H1 (cell line): ENCODE data around the gene C7orf57. TPM values are rescaled to one million over a fixed set of nuclear protein-coding genes. Genes with fewer than 3 reads are reported as not detected.

Source experiments
- CTCF ChIA-PET: fragments of 300-600 bp; sonication (Branson Sonifier 250); formaldehyde crosslinking; loops from one replicate; lab custom pipeline; 2021; ENCODE audit not compliant: partially characterized antibody; lab: Charles Lee
- POLR2A ChIA-PET: fragments of 300-600 bp; sonication (Branson Sonifier 250); formaldehyde crosslinking; loops from one replicate; lab custom pipeline; 2021; ENCODE audit warnings: inconsistent platforms; ENCODE audit not compliant: partially characterized antibody; lab: Charles Lee
- DNase-seq, 2 experiments: peaks; one replicate each; pipeline versions ENCODE4 v3.0.0 to v3.0.0-alpha.2; 2010 to 2022; ENCODE audit warnings: low spot score in 2 of 2, low read depth in 1 of 2, mixed read lengths in 1 of 2
- FAIRE-seq: peaks from 2 replicates; lab custom pipeline; 2011; peaks lifted over from hg19 to GRCh38; lab: Jason Lieb, UNC
- H2AFZ ChIP-seq: 2 replicates; pipeline ENCODE4 v1.8.1; 2012; ENCODE audit warnings: low read length, inconsistent platforms
- H2AK5ac ChIP-seq: 2 replicates; pipeline ENCODE4 v1.6.1; 2013; ENCODE audit warnings: low read depth, low read length
- H2BK120ac ChIP-seq: replicated peaks from 2 replicates; pipeline ENCODE3; 2013; ENCODE audit warnings: low read depth, low read length, inconsistent platforms
- H2BK12ac ChIP-seq: 2 replicates; pipeline ENCODE4 v1.6.1; 2013; ENCODE audit warnings: low read depth, low read length
- H2BK15ac ChIP-seq: 2 replicates; pipeline ENCODE4 v1.6.1; 2013; ENCODE audit warnings: low read length
- H2BK20ac ChIP-seq: 2 replicates; pipeline ENCODE4 v1.6.1; 2013; ENCODE audit warnings: low read length
- H2BK5ac ChIP-seq: 2 replicates; pipeline ENCODE4 v1.6.1; 2013; ENCODE audit warnings: low read depth, low read length
- H3K14ac ChIP-seq: 2 replicates; pipeline ENCODE4 v1.6.1; 2013; ENCODE audit warnings: inconsistent platforms; ENCODE audit not compliant: insufficient read length
- H3K18ac ChIP-seq: 2 replicates; pipeline ENCODE4 v1.6.1; 2013; ENCODE audit warnings: low read length; ENCODE audit errors: extremely low read depth
- H3K23ac ChIP-seq: 2 replicates; pipeline ENCODE4 v1.6.1; 2013; ENCODE audit warnings: inconsistent platforms; ENCODE audit not compliant: insufficient read length
- H3K23me2 ChIP-seq: 2 replicates; pipeline ENCODE4 v1.6.1; 2013; ENCODE audit warnings: low read depth, low read length
- H3K27ac ChIP-seq: 2 replicates; pipeline ENCODE4 v1.6.1; 2011; ENCODE audit warnings: low read depth, low read length, inconsistent platforms
- H3K27me3 ChIP-seq, 4 experiments: replicated peaks in 1 of 4; 1 replicate in 1 of 4; 2 replicates in 3 of 4; pipeline versions ENCODE4 v1.6.1 to v1.8.1; 2011 to 2013; ENCODE audit warnings: low read length in 3 of 4, mild to moderate bottlenecking in 3 of 4, inconsistent platforms in 2 of 4, mixed read lengths in 2 of 4, moderate library complexity in 1 of 4; ENCODE audit not compliant: control insufficient read depth in 3 of 4, insufficient read depth in 3 of 4; ENCODE audit errors: extremely low read depth in 1 of 4
- H3K36me3 ChIP-seq, 4 experiments: 2 replicates each; pipeline versions ENCODE4 v1.6.1 to v1.8.1; 2011 to 2013; ENCODE audit warnings: mild to moderate bottlenecking in 4 of 4, low read length in 3 of 4, moderate library complexity in 2 of 4, control low read depth in 1 of 4, inconsistent platforms in 1 of 4; ENCODE audit not compliant: insufficient read depth in 4 of 4, control insufficient read depth in 2 of 4
- H3K4ac ChIP-seq: replicated peaks from 2 replicates; pipeline ENCODE3; 2013; ENCODE audit warnings: low read length, low read depth, mixed read lengths, inconsistent platforms; ENCODE audit not compliant: insufficient read length
- H3K4me1 ChIP-seq, 4 experiments: replicated peaks in 1 of 4; 1 replicate in 1 of 4; 2 replicates in 3 of 4; pipeline versions ENCODE4 v1.6.1 to v1.8.1; 2011 to 2013; ENCODE audit warnings: low read length in 3 of 4, inconsistent platforms in 2 of 4, mixed read lengths in 1 of 4; ENCODE audit not compliant: insufficient read depth in 4 of 4, control insufficient read depth in 3 of 4
- H3K4me2 ChIP-seq, 2 experiments: 2 replicates each; pipeline versions ENCODE4 v1.6.1 to v1.8.1; 2011 to 2013; ENCODE audit warnings: low read depth in 2 of 2, low read length in 2 of 2, control low read depth in 1 of 2, inconsistent platforms in 1 of 2, mild to moderate bottlenecking in 1 of 2; ENCODE audit not compliant: insufficient read depth in 1 of 2
- H3K4me3 ChIP-seq, 4 experiments: fragments of 200-600, 300-600 bp in 1 of 4; sonication (generic), shearing (Covaris generic), sonication (Bioruptor Twin) in 1 of 4; 2 replicates each; pipeline versions ENCODE4 v1.5.1 to v1.8.1; 2011 to 2016; ENCODE audit warnings: low read length in 4 of 4, low read depth in 3 of 4, control low read depth in 2 of 4, inconsistent platforms in 2 of 4, mild to moderate bottlenecking in 2 of 4, mixed read lengths in 1 of 4, moderate library complexity in 1 of 4; ENCODE audit not compliant: insufficient read depth in 2 of 4; ENCODE audit errors: extremely low read depth in 1 of 4
- H3K56ac ChIP-seq: replicated peaks from 2 replicates; pipeline ENCODE3; 2013; ENCODE audit warnings: low read depth, mild to moderate bottlenecking, mixed read lengths, low read length, inconsistent platforms; ENCODE audit not compliant: insufficient read length
- H3K79me1 ChIP-seq: 2 replicates; pipeline ENCODE4 v1.6.1; 2013; ENCODE audit warnings: low read depth, low read length, control low read depth
- H3K79me2 ChIP-seq, 2 experiments: 2 replicates each; pipeline versions ENCODE4 v1.6.1 to v1.8.1; 2012 to 2013; ENCODE audit warnings: low read length in 2 of 2, mild to moderate bottlenecking in 2 of 2, inconsistent platforms in 1 of 2; ENCODE audit not compliant: insufficient read depth in 2 of 2, control insufficient read depth in 1 of 2
- H3K9ac ChIP-seq, 4 experiments: replicated peaks in 1 of 4; 1 replicate in 1 of 4; 2 replicates in 3 of 4; pipeline versions ENCODE4 v1.6.1 to v1.8.1; 2011 to 2013; ENCODE audit warnings: low read depth in 3 of 4, low read length in 3 of 4, control low read depth in 2 of 4, mild to moderate bottlenecking in 2 of 4, moderate library complexity in 2 of 4, inconsistent platforms in 1 of 4; ENCODE audit errors: extremely low read depth in 1 of 4
- H3K9me3 ChIP-seq, 2 experiments: 2 replicates each; pipeline versions ENCODE4 v1.6.1 to v1.8.1; 2012 to 2013; ENCODE audit warnings: mild to moderate bottlenecking in 2 of 2, moderate library complexity in 2 of 2, control low read depth in 1 of 2, inconsistent platforms in 1 of 2, low read depth in 1 of 2, low read length in 1 of 2, mixed read lengths in 1 of 2; ENCODE audit not compliant: insufficient read depth in 2 of 2
- H4K20me1 ChIP-seq, 2 experiments: replicated peaks in 1 of 2; 2 replicates each; pipeline versions ENCODE3 to v1.8.1; 2011 to 2013; ENCODE audit warnings: inconsistent platforms in 2 of 2, low read length in 2 of 2, mild to moderate bottlenecking in 1 of 2; ENCODE audit not compliant: insufficient read depth in 2 of 2, control insufficient read depth in 1 of 2
- H4K5ac ChIP-seq: 2 replicates; pipeline ENCODE4 v1.6.1; 2013; ENCODE audit warnings: low read length, low read depth, mixed read lengths, inconsistent platforms; ENCODE audit not compliant: insufficient read length
- H4K8ac ChIP-seq: 2 replicates; pipeline ENCODE4 v1.8.0; 2013; ENCODE audit warnings: mild to moderate bottlenecking, moderate library complexity, low read length, inconsistent platforms; ENCODE audit not compliant: insufficient read depth; ENCODE audit errors: extremely low read depth
- H4K91ac ChIP-seq: replicated peaks from 2 replicates; pipeline ENCODE3; 2013; ENCODE audit warnings: low read length, mixed read lengths, inconsistent platforms; ENCODE audit not compliant: insufficient read length
- RNF2 ChIP-seq: fragments of 200-900, 300-1000 bp; sonication (generic); IDR thresholded peaks from 2 replicates; pipeline ENCODE4 v1.7.1; 2016; ENCODE audit warnings: borderline replicate concordance, low read depth, mild to moderate bottlenecking, antibody characterized with exemption, low read length; ENCODE audit not compliant: poor library complexity, severe bottlenecking; ENCODE audit errors: missing control alignments
- WGBS, 2 experiments: shearing (Covaris generic) in 1 of 2; methylation state at CpG; one replicate each; pipeline versions ENCODE4 v1.1.6 to v1.1.7; 2013 to 2015; ENCODE audit warnings: low lambda C conversion rate in 2 of 2, mixed read lengths in 2 of 2, inconsistent platforms in 1 of 2, low coverage in 1 of 2, missing lambda C conversion rate in 1 of 2; ENCODE audit not compliant: insufficient replicate concordance in 2 of 2, insufficient coverage in 1 of 2, insufficient read length in 1 of 2; ENCODE audit errors: extremely low coverage in 1 of 2, missing lambda C conversion rate in 1 of 2; 5-methylcytosine and 5-hydroxymethylcytosine counted together
- polyA plus RNA-seq, 7 experiments: library from polyadenylated mRNA; depleted of rRNA in 3 of 7; stranded (reverse) in 5 of 7; unstranded in 2 of 7; fragments of >200 nt in 5 of 7; fragments of 200-250 nt in 2 of 7; gene quantifications; 1 replicate in 5 of 7; 2 replicates in 1 of 7; 4 replicates in 1 of 7; pipeline versions ENCODE4 v1.2.1 to v1.2.3, GENCODE V29; 2011 to 2013; ENCODE audit warnings: missing spikeins in 2 of 7, mixed read lengths in 2 of 7
- total RNA-seq: library from RNA; stranded (reverse); fragmentation: NEBNext Ultra II Directional; extraction: Animal tissue kit (Norgen Biotek cat#: 25700); gene quantifications from 2 replicates; pipeline ENCODE4 v1.2.1, GENCODE V29; 2021

The C7orf57 gene
- total and polyA plus RNA-seq, 2 of the 8 experiments (the other 6 are each of a cell fraction or from before 2014, with no cell fraction given) = 0.08 to 0.56 TPM

DNA sequence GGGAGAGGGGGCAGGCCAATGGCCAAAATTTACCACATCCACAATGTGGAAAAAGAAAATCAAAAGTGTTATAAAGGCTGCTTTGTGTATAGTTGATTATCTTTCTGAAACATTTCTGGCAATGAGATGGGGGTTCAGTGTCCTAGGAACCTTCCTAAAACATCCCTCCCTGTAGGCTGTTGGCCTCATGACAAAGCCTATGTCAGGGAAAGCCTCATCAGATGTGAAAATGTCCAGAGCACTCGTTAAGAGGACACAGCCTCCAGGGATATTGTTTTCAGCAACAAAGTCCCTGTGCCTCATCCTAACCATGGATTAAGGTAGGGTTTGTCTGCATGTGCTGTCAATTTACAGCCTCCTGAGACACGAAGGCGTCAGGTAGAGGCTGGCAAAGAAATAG lies 23.4 kb upstream of the C7orf57 start:
- WGBS, 2 experiments = 90% methylated on average over 3 of the region's 3 CpGs; no CpG with 5 or more reads in 1 of the 2 experiments

More for the DNA sequence above, 23.4 kb upstream of the C7orf57 start:
- Histone ChIP-seq H3K9me3 (no peaks in the 10 kb centered on the region), H3K14ac (no peak overlapping the region), H2BK15ac (no peak overlapping the region), H3K27me3 (peaks cover 0 to 3% (median 0%) of the 10 kb centered on the region in 4 experiments; a peak in 1 of 7 replicates), H3K18ac (no peak overlapping the region), H3K56ac (no peak overlapping the region), H2AK5ac (no peak overlapping the region), H4K8ac (no peak overlapping the region), H4K5ac (no peak overlapping the region), H4K91ac (no peak overlapping the region), H3K27ac (no peak overlapping the region), H2BK120ac (no peak overlapping the region), H2BK12ac (no peak overlapping the region), H3K4me1 (no peaks in the 10 kb centered on the region), H3K4me3 (no peak overlapping the region), H3K4ac (no peak overlapping the region), H3K36me3 (no peaks in the 10 kb centered on the region), H3K9ac (no peak overlapping the region), H3K4me2 (no peak overlapping the region), H4K20me1 (no peaks in the 10 kb centered on the region), H2BK20ac (no peak overlapping the region), H3K23ac (no peak overlapping the region), H2BK5ac (no peak overlapping the region), H2AFZ (no peak overlapping the region), H3K79me1 (no peaks in the 10 kb centered on the region), H3K79me2 (no peaks in the 10 kb centered on the region), H3K23me2 (0 out of 2 replicates have a peak, but pooled peaks cover 2% of the 10 kb centered on the region)
- DNase-seq (no peak), FAIRE-seq (no peak)
- POLR2A ChIA-PET = no interaction called here
- CTCF ChIA-PET = interaction anchor here (2.5 kb wide), 1 partner anchor 23 kb away, joined by 9 read pairs; no protein-coding TSS in a partner anchor
- TF ChIP-seq RNF2 = no peak
